NB4 (cell line): ENCODE data around the gene NDUFS2.

Source experiments
- POLR2A ChIP-seq: IDR thresholded peaks from 2 replicates; pipeline ENCODE4 v1.6.1; 2011; ENCODE audit warnings: mild to moderate bottlenecking; ENCODE audit not compliant: insufficient read length; ENCODE audit errors: extremely low read depth
- TF ChIP-seq, protein P1 (sequence below): IDR thresholded peaks from one replicate; pipeline ENCODE4 v1.5.1; 2012; ENCODE audit warnings: low read depth, low read length

GRCh38 chr1:161174911-161175310 is 27.3 kb upstream of the NDUFS2 start:
- TF ChIP-seq POLR2A: no peak
- TF ChIP-seq, protein P1, sequence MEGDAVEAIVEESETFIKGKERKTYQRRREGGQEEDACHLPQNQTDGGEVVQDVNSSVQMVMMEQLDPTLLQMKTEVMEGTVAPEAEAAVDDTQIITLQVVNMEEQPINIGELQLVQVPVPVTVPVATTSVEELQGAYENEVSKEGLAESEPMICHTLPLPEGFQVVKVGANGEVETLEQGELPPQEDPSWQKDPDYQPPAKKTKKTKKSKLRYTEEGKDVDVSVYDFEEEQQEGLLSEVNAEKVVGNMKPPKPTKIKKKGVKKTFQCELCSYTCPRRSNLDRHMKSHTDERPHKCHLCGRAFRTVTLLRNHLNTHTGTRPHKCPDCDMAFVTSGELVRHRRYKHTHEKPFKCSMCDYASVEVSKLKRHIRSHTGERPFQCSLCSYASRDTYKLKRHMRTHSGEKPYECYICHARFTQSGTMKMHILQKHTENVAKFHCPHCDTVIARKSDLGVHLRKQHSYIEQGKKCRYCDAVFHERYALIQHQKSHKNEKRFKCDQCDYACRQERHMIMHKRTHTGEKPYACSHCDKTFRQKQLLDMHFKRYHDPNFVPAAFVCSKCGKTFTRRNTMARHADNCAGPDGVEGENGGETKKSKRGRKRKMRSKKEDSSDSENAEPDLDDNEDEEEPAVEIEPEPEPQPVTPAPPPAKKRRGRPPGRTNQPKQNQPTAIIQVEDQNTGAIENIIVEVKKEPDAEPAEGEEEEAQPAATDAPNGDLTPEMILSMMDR: no peak
